SW480 (cell line): ENCODE data around the gene NUFIP2.
"Not testable (repeated sequence)": the region's sequence is repeated elsewhere in the genome, so short reads cannot be mapped to it uniquely, and the experiment has no call there.

Source experiments
- DNase-seq: peaks from one replicate; pipeline ENCODE4 v3.0.0-alpha.2; 2016; ENCODE audit warnings: low spot score

NUFIP2 gene

DNA sequence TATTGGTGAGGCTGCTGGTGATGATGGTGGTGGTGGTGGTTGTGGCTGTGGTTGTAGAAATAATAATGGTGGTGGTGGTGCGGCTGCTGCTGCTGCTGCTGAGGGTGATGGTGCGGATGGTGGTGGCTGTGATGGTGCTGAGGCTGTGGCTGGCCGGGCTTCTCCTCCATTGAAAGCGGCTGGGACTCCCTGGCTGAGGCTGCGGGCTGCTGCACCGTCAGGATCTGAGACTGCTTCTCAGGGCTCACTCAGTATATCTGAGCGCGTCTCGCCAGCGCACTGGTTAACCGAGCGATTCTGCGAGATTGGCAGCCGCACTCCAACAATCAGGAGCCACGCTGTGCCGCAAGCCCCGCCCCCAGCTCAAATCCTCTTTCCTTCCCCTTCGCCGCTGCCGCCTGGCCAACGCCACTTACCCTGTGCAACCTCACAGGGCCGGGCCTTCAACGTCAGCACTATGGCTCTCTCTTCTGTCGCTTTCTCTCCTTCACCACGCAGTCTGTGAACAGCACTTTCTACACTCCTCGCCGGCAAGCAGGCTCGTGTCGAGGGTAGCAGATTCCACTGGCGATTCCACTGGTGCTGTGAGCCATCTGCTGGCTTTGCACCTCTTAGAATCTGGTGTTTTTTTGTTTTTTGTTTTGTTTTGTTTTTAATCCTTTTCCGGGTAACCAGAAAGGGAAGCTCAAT lies at the start of gene NUFIP2:
Gene NUFIP2 (minus strand): TSS at position 259 of the 690 bp plus-strand sequence. CDS start 89 bp downstream, at position 170.
- DNase-seq = peak; percentile 98

DNA sequence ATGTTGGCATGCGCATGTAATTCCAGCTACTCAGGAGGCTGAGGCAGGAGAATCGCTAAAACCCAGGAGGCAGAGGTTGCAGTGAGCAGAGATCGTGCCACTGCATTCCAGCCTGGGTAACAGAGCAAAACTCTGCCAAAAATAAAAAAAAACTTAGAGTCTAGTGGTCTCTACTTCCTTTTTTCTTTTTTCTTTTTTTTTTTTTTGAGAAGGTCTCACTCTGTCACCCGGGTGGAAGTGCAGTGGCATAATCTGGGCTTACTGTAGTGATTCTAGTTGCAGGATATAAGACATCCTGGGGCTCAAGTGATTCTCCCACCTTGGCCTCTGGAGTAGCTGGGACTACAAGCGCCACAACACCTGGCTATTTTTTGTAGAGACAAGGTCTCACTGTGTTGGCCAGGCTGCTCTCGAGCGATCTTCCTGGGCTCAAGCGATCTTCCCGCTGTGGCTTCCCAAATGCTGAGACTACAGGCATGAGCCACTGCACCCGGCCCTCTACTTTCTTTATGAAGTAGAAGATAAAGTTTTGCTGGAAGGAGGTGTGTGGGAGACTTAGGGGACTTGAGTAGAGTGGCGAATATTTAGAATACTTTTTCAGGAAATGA lies 48.3 kb upstream of the NUFIP2 start:
- no peak for DNase-seq

GRCh38 chr17:29341726-29342125 lies 47.8 kb upstream of the NUFIP2 start:
- no peak for DNase-seq

GRCh38 chr17:29339016-29339415 lies 45.1 kb upstream of the NUFIP2 start:
- DNase-seq = not testable (repeated sequence)

GRCh38 chr17:29331708-29332085 lies 37.7 kb upstream of the NUFIP2 start:
- no peak for DNase-seq

DNA sequence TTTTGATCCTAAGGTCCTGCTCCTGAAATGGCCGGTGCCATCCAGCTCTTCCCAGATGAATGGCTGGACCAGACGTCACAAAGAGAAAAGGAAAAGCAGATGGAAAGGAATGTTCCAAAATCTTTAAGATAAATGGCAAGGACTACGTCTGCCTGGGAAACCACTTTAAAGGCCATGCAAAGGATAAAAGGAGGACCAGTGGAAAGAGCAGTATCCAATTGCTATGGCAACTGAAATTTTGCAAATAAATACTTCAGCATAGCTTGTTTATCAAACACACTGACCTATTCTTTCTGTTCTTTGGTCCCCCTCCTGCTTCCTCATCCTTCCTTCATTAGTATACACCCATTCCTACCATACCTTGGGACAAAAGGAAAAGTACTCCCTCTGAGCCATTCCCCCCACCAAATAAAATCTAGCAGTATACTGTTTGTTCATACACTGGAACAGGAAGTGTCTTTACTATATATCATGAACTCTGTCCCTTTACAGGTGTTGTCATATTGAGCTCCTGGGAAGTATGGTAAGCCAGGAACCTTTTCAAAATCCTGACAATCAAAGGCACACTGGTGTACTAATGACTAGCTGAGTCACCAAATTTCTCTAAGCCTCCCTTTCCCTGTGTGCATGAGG lies 37.2 kb upstream of the NUFIP2 start:
- no peak for DNase-seq

DNA sequence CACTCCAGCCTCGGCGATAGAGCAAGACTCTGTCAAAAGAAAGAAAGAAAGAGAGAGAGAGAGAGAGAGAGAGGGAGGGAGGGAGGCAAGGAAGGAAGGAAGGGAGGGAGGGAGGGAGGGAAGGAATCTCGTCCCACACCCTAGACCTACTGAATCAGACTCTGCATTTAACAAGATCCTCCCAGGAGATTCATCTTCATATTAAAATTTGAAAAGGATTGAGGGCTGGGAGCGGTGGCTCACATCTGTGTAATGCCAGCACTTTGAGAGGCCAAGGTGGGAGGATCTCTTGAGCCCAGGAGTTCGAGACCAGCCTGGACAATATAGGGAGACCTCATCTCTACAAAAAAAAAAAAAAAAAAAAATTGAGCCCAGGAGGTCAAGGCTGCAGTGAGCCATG lies 33.5 kb upstream of the NUFIP2 start:
- no peak for DNase-seq

GRCh38 chr17:29326023-29326813 lies 32.3 kb upstream of the NUFIP2 start:
- no peak for DNase-seq

- DNase-seq = no peak
Observed at GRCh38 chr17:29322363-29322762, 28.4 kb upstream of the NUFIP2 start.

DNA sequence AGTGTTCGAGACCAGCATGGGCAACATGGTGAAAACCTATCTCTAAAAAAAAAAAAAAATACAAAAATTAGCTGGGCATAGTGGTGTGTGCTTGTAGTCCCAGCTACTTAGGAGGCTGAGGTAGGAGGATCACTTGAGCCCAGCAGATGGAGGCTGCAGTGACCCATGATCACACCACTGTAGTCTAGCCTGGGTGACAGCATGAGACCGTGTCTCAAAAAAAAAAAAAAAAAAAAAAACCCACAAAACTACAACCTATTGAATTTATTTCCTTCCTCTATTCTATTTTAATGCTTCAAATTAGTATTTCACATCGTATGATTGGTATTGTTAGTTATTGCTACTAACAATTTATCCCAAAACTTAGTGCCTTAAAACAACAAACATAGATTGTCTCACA lies 9.4 kb upstream of the NUFIP2 start:
- no peak for DNase-seq

GRCh38 chr17:29299031-29299430 lies 5.1 kb upstream of the NUFIP2 start:
- no peak for DNase-seq

GRCh38 chr17:29295420-29295819 lies 1.5 kb upstream of the NUFIP2 start:
- no peak for DNase-seq

GRCh38 chr17:29294580-29294900 lies 592 bp upstream of the NUFIP2 start:
- DNase-seq = no peak

DNA sequence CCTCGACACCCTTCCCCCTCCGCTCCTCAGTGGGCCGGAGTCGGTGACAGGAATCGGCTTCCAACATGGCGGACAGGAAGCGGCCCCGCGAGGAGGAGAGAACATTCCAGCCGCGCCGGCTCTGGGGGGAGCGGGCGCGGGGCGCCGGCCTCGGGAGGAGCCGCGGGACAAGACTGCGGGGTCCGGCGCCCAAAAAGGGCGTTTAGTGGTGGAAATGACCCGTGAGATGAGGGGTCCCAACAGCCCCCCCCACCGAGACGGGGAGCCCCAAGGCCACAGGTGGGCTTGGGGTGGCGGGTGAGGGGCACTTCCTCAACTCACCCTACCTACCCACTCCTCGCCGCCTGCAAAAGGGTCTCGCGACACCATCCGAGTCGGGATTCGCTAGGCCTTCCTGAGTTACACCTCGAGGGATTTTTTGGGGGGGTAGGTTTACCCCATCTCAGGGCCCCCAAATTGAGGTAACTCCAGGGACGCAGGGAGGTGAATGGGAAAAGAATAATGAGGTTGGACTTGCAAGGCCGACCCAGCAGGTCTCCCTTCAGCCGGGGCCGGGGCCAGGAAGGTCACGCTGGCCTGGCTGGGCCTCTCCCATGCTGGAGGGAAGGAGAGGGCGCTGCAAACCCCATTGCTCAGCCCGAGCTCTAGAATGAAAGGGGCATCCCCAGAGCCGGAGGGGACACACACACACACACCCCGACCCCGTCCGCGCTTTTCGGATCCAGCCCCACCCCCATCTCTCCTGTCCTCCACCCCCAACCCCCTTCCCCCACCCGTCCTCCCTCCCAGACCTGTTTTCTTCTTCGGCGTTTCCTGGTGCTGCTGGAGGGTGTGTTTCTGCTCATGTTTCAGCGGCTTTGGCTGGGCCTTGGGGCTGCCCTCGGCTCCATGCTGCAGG lies 707 bp downstream of the NUFIP2 start:
- DNase-seq = peak; percentile 71

GRCh38 chr17:29292071-29292991 lies 1.6 kb downstream of the NUFIP2 start:
- DNase-seq = peak; percentile 60

DNA sequence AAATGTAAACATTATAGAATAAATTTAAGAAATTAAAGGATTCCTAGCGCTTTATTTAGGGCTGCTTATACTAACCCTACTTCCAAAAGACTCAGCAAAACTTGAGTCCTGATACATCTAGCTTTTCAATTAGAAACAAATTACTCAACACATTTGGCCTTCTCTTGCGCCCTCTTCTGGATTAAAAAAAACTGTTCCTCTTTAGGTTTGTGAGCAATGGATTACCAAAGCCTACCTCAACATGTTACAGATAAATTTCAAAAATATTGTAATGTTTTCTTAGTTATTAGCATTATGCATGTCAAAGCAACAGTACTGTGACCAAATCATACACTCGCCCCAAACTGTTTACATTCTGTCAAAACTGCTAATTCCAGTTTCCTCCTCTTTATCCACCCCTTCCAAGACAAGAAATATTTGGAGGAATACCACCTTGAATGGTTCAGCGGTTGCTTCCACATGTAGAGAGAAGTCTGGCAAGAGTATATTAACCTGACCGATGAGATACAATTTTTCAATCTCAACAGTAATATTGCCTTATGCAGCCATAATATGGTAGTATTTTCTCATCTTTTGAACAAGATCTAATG lies 2.7 kb downstream of the NUFIP2 start:
- DNase-seq = peak; percentile 68

- DNase-seq = no peak
Observed at GRCh38 chr17:29289852-29290251, 4.1 kb downstream of the NUFIP2 start.

GRCh38 chr17:29283961-29284360 lies 10.0 kb downstream of the NUFIP2 start:
- DNase-seq = no peak

GRCh38 chr17:29283496-29283895 lies 10.5 kb downstream of the NUFIP2 start:
- no peak for DNase-seq

- no peak for DNase-seq
Observed at GRCh38 chr17:29279397-29280070, 14.4 kb downstream of the NUFIP2 start.
